Fibroblast of lung (primary cell): ENCODE measurements around the gene SLC5A10. TPM values are rescaled to one million over a fixed set of nuclear protein-coding genes. Genes with fewer than 3 reads are reported as not detected.

ENCODE experiments used
- DNase-seq, 2 donors: peaks; one replicate each; pipeline versions ENCODE4 v3.0.0 to v3.0.0-alpha.2; 2010; ENCODE audit warnings: low read depth in 2 of 2
- H2AFZ ChIP-seq: 2 replicates; pipeline ENCODE4 v1.5.1; 2012; ENCODE audit warnings: low read length, control low read depth, inconsistent platforms
- H3K27ac ChIP-seq: 2 replicates; pipeline ENCODE4 v1.5.1; 2011; ENCODE audit warnings: low read length, control low read depth; ENCODE audit not compliant: insufficient read depth
- H3K27me3 ChIP-seq: 2 replicates; pipeline ENCODE4 v1.5.1; 2011; ENCODE audit warnings: mild to moderate bottlenecking, low read length; ENCODE audit not compliant: control insufficient read depth, insufficient read depth
- H3K36me3 ChIP-seq: 2 replicates; pipeline ENCODE4 v1.5.1; 2011; ENCODE audit warnings: low read length; ENCODE audit not compliant: control insufficient read depth, insufficient read depth
- H3K4me1 ChIP-seq: 2 replicates; pipeline ENCODE4 v1.5.1; 2011; ENCODE audit warnings: low read length; ENCODE audit not compliant: control insufficient read depth, insufficient read depth; ENCODE audit errors: extremely low read depth
- H3K4me2 ChIP-seq: 2 replicates; pipeline ENCODE4 v1.5.1; 2011; ENCODE audit warnings: low read length, control low read depth; ENCODE audit not compliant: insufficient read depth; ENCODE audit errors: extremely low read depth
- H3K4me3 ChIP-seq, 4 experiments: fragments of 200-600 bp in 1 of 4; sonication (generic) in 1 of 4; replicated peaks in 1 of 4; 2 replicates each; pipeline ENCODE4 v1.5.1; 2011 to 2016; ENCODE audit warnings: low read length in 4 of 4, low read depth in 3 of 4, mild to moderate bottlenecking in 3 of 4, control low read depth in 2 of 4, inconsistent platforms in 1 of 4, mixed read lengths in 1 of 4; ENCODE audit not compliant: insufficient read depth in 1 of 4; ENCODE audit errors: control extremely low read depth in 1 of 4
- H3K79me2 ChIP-seq: 2 replicates; pipeline ENCODE4 v1.5.1; 2012; ENCODE audit warnings: mild to moderate bottlenecking, low read length, inconsistent platforms; ENCODE audit not compliant: control insufficient read depth, insufficient read depth
- H3K9ac ChIP-seq: 2 replicates; pipeline ENCODE4 v1.5.1; 2011; ENCODE audit warnings: mild to moderate bottlenecking, low read length, control low read depth; ENCODE audit not compliant: insufficient read depth
- H3K9me3 ChIP-seq: 2 replicates; pipeline ENCODE4 v1.5.1; 2012; ENCODE audit warnings: low read depth, low read length; ENCODE audit not compliant: control insufficient read depth, insufficient read depth
- H4K20me1 ChIP-seq: 2 replicates; pipeline ENCODE4 v1.5.1; 2011; ENCODE audit warnings: low read length; ENCODE audit not compliant: control insufficient read depth, insufficient read depth; ENCODE audit errors: extremely low read depth
- CTCF ChIP-seq, 2 donors: IDR thresholded peaks in 1 of 2; conservative IDR thresholded peaks in 1 of 2; 1 replicate in 1 of 2; 2 replicates in 1 of 2; pipeline ENCODE4 v1.5.1; 2011 to 2012; ENCODE audit warnings: low read length in 2 of 2, control low read depth in 1 of 2, inconsistent platforms in 1 of 2, low read depth in 1 of 2, mild to moderate bottlenecking in 1 of 2
- EZH2 ChIP-seq: IDR thresholded peaks from 2 replicates; pipeline ENCODE4 v1.5.1; 2012; ENCODE audit warnings: low read length, control low read depth, mild to moderate bottlenecking; ENCODE audit errors: missing control alignments
- polyA plus RNA-seq, 2 donors: library from polyadenylated mRNA; depleted of rRNA in 1 of 2; stranded (reverse) in 1 of 2; unstranded in 1 of 2; fragments of >200 nt; gene quantifications; 2 replicates each; pipeline ENCODE4 v1.2.1, GENCODE V29; 2011 to 2012; ENCODE audit warnings: missing spikeins in 1 of 2
- total RNA-seq: library from RNA; depleted of rRNA; stranded (reverse); fragments of >200 nt; gene quantifications from 2 replicates; pipeline ENCODE4 v1.2.1, GENCODE V29; 2014

The SLC5A10 gene
- total and polyA plus RNA-seq, 2 donors (not counting 1 experiment from before 2014, with no cell fraction given): not detected

- H3K9ac ChIP-seq: no peak overlapping the region
- H3K4me1 ChIP-seq: no peaks in the 10 kb centered on the region
- no peaks in the 10 kb centered on the region for H4K20me1 ChIP-seq
- no peaks in the 10 kb centered on the region for H3K79me2 ChIP-seq
- no peaks in the 10 kb centered on the region for H3K9me3 ChIP-seq
- no peak for DNase-seq
- TF ChIP-seq CTCF (conservative IDR thresholded peaks at IDR 0.05 in 1 of 2, IDR thresholded peaks at IDR 0.05 in 1 of 2; ENCODE audit: low read depth in 1 of 2, low read length in 2 of 2) (no peak), EZH2 (no peak)
- no peaks in the 10 kb centered on the region for H3K36me3 ChIP-seq
- H3K27me3 ChIP-seq: no peaks in the 10 kb centered on the region
- no peak overlapping the region for H3K4me2 ChIP-seq
- no peak overlapping the region for H3K4me3 ChIP-seq
- no peak overlapping the region for H3K27ac ChIP-seq
- no peak overlapping the region for H2AFZ ChIP-seq
These were observed 7.9 kb downstream of the SLC5A10 start for GRCh38 chr17:18959845-18960240.

GRCh38 chr17:18960241-18960665, 8.3 kb downstream of the SLC5A10 start:
- no peaks in the 10 kb centered on the region for H4K20me1 ChIP-seq
- H3K36me3 ChIP-seq: no peaks in the 10 kb centered on the region
- H3K4me3 ChIP-seq: no peak overlapping the region
- no peaks in the 10 kb centered on the region for H3K9me3 ChIP-seq
- H3K79me2 ChIP-seq: no peaks in the 10 kb centered on the region
- TF ChIP-seq CTCF (conservative IDR thresholded peaks at IDR 0.05 in 1 of 2, IDR thresholded peaks at IDR 0.05 in 1 of 2; ENCODE audit: low read depth in 1 of 2, low read length in 2 of 2) (no peak), EZH2 (no peak)
- H2AFZ ChIP-seq: no peak overlapping the region
- no peak overlapping the region for H3K4me2 ChIP-seq
- no peaks in the 10 kb centered on the region for H3K4me1 ChIP-seq
- DNase-seq: no peak
- no peak overlapping the region for H3K9ac ChIP-seq
- H3K27me3 ChIP-seq: no peaks in the 10 kb centered on the region
- no peak overlapping the region for H3K27ac ChIP-seq

GRCh38 chr17:18960803-18961511, 9.0 kb downstream of the SLC5A10 start:
- no peaks in the 10 kb centered on the region for H3K36me3 ChIP-seq
- no peaks in the 10 kb centered on the region for H3K27me3 ChIP-seq
- no peak overlapping the region for H3K4me2 ChIP-seq
- H3K9ac ChIP-seq: no peak overlapping the region
- no peak overlapping the region for H2AFZ ChIP-seq
- H3K79me2 ChIP-seq: no peaks in the 10 kb centered on the region
- H3K4me3 ChIP-seq: no peak overlapping the region
- H3K27ac ChIP-seq: no peak overlapping the region
- no peaks in the 10 kb centered on the region for H4K20me1 ChIP-seq
- H3K4me1 ChIP-seq: no peaks in the 10 kb centered on the region
- DNase-seq: peak; percentile 32 to 60
- H3K9me3 ChIP-seq: no peaks in the 10 kb centered on the region
- TF ChIP-seq EZH2 (no peak), CTCF (conservative IDR thresholded peaks at IDR 0.05 in 1 of 2, IDR thresholded peaks at IDR 0.05 in 1 of 2; ENCODE audit: low read depth in 1 of 2, low read length in 2 of 2) (peak; percentile 82 to 87)
